Measurements from ENCODE around the gene PRSS8. TPM values are rescaled to one million over a fixed set of nuclear protein-coding genes. Genes with fewer than 3 reads are reported as not detected.
"Not testable (repeated sequence)": the region's sequence is repeated elsewhere in the genome, so short reads cannot be mapped to it uniquely, and the experiment has no call there.

PRSS8 gene
- polyA plus RNA-seq, 1 donor from 2014 or later: not detected

DNA sequence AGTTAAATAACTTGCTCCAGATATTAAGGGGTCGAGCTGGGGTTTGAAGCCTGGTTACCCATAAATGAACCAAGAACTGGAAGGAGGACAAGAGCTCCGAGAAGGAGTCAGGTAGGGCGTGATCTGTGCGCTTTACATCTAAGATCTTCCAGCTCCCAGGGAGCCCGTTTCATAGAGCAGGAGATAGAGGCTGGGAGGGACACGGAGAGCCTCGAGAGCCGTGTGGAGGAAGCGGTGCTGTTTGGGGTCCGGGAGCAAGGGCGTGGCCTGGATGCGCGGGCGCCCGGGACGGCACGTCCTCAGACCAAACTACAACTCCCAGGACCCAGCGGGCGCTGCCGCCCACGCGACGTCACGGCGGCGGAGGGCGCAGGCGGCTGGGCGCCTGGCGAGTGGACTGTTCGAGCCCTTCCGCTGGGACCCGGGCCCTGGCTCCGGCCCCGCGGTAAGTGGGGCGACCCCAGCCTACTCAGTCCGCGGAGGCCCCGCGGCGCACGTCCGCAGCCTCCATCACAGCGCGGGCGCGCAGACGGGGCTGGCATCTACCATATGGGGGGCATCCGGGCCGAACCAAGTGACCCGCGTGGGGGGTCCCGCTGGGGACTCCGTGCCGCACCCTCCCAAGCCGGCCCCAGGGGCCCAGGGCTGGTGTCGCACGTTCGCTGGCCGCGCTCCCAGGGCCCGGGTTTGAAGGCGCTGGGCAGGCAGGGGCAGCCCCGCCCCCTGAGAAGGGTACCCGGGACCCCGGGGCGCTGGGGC lies 27.3 kb downstream of the PRSS8 start, which contains the start of gene BCKDK:
Gene BCKDK, plus strand, starts transcription at position 352 of the 759 bp plus-strand sequence. CDS start 838 bp downstream, outside the sequence.
- Mint-ChIP-seq H3K9me3 (no peaks in the 10 kb centered on the region), H3K27me3 (no peaks in the 10 kb centered on the region), H3K4me3 (peak within 1 kb of the TSS; percentile 84 to 96 (median 94)), H3K4me1 (peaks cover 13 to 16% (median 15%) of the 10 kb centered on the region in 3 donors), H3K27ac (peak within 1 kb of the TSS; percentile 27 to 88 (median 45)), H3K36me3 (no peaks in the 10 kb centered on the region)

- Mint-ChIP-seq H3K4me1 (peaks cover 13 to 16% (median 15%) of the 10 kb centered on the region in 3 donors), H3K9me3 (no peaks in the 10 kb centered on the region), H3K4me3 (peak overlapping the region; percentile 84 to 96 (median 94)), H3K36me3 (no peaks in the 10 kb centered on the region), H3K27ac (peak overlapping the region; percentile 27 to 88 (median 45)), H3K27me3 (no peaks in the 10 kb centered on the region)
Observed at GRCh38 chr16:31107465-31107867, 28.1 kb downstream of the PRSS8 start.

DNA sequence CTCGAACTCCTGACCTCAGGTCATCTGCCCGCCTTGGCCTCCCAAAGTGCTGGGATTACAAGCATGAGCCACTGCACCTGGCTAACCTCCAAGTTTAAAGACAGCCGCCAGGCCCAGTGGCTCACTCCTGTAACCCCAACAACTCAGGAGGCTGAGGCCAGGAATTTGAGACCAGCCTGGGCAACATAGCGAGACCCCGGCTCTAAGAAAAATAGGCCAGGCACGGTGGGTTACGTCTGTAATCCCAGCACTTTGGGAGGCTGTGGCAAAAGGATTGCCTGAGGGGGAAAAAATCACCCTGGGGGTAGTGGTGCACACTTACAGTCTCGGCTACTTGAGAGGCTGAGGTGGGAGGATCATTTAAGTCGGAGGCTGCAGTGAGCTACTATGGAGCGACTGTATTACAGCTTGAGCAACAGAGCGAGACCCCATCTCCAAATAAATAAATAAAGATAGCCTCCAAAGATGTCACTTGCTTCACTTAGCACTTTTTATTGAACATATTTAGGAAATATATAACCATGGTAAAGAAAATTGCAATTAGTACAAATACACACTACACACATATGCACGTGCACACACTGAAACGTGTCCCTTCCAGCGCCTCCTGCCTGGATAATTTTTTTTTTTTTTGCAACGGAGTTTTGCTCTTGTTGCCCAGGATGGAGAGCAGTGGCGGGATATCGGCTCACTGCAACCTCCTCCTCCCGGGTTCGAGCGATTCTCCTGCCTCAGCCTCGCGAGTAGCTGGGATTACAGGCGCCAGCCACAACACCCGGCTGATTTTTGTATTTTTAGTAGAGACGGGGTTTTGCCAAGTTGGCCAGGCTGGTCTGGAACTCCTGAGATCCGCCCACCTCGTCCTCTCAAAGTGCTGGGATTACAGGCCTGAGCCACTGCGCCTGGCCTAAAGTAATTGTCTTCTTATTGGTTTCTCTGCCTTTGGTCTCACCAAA lies 28.7 kb downstream of the PRSS8 start:
- no peaks in the 10 kb centered on the region for H3K27me3 Mint-ChIP-seq
- peaks cover 13 to 16% (median 15%) of the 10 kb centered on the region in 3 donors for H3K4me1 Mint-ChIP-seq
- no peaks in the 10 kb centered on the region for H3K9me3 Mint-ChIP-seq
- peak overlapping the region in 1 of 3 donors; percentile 45 for H3K27ac Mint-ChIP-seq
- H3K36me3 Mint-ChIP-seq: no peaks in the 10 kb centered on the region
- H3K4me3 Mint-ChIP-seq: peak overlapping the region in 3 of 4 donors; percentile 84 to 96 (median 92)

DNA sequence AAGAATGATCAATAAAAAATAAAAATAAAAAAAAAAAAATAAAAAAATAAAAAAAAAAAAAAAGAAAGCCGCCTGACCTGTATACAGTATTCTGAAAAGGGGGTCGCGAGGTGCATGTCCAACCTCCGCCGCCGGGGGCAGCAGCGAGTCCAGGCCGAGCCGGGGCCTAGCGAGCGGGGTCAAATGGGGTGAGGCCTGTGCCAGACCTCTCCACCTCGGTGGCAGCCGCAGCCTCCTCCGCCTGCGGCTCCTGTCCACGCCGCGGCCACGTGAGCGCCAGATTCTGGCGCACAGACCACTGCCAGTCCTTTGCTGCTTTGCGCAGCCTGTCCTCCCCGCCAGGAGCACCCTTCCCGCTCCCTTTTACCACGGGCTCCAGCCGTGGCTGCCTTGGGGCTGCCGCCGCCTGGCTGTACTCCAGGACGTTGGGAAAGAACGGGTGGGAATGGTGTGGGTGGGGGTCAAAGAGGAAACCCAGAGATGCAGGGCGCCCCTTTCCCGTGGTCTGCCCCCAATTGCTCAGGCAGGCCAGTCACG lies 29.8 kb downstream of the PRSS8 start:
- peaks cover 13 to 16% (median 15%) of the 10 kb centered on the region in 3 donors for H3K4me1 Mint-ChIP-seq
- H3K27ac Mint-ChIP-seq: peak overlapping the region in 1 of 3 donors; percentile 78
- H3K36me3 Mint-ChIP-seq: no peaks in the 10 kb centered on the region
- no peaks in the 10 kb centered on the region for H3K27me3 Mint-ChIP-seq
- H3K4me3 Mint-ChIP-seq: peak overlapping the region; percentile 8 to 84 (median 46)
- H3K9me3 Mint-ChIP-seq: no peaks in the 10 kb centered on the region

GRCh38 chr16:31100876-31101641 lies 34.5 kb downstream of the PRSS8 start:
- H3K4me1 Mint-ChIP-seq, H3K4me3 Mint-ChIP-seq, H3K9me3 Mint-ChIP-seq, H3K36me3 Mint-ChIP-seq, H3K27me3 Mint-ChIP-seq: not testable (repeated sequence)
- H3K27ac Mint-ChIP-seq: peak overlapping the region in 1 of 3 donors; percentile 28

GRCh38 chr16:31099860-31100638 lies 35.5 kb downstream of the PRSS8 start:
- no peaks in the 10 kb centered on the region for H3K27me3 Mint-ChIP-seq
- no peak overlapping the region for H3K4me3 Mint-ChIP-seq
- peak overlapping the region in 1 of 3 donors; percentile 28 for H3K27ac Mint-ChIP-seq
- no peaks in the 10 kb centered on the region for H3K9me3 Mint-ChIP-seq
- no peaks in the 10 kb centered on the region for H3K36me3 Mint-ChIP-seq
- H3K4me1 Mint-ChIP-seq: peaks cover 5 to 11% (median 6%) of the 10 kb centered on the region in 3 donors

- no peaks in the 10 kb centered on the region for H3K9me3 Mint-ChIP-seq
- H3K27ac Mint-ChIP-seq: peak within 1 kb of the TSS; percentile 91 to 98 (median 96)
- H3K4me3 Mint-ChIP-seq: peak within 1 kb of the TSS; percentile 79 to 98 (median 97)
- H3K27me3 Mint-ChIP-seq: no peaks in the 10 kb centered on the region
- H3K36me3 Mint-ChIP-seq: peaks cover 2% of the 10 kb centered on the region
- H3K4me1 Mint-ChIP-seq: peaks cover 17 to 19% (median 19%) of the 10 kb centered on the region in 3 donors
Observed at GRCh38 chr16:31094424-31095120, 41.0 kb downstream of the PRSS8 start, which contains the start of gene VKORC1. TSS of gene VKORC1 (minus strand) at chr16:31094797. CDS start at chr16:31094729, 68 bp downstream.

- Mint-ChIP-seq H3K9me3 (no peaks in the 10 kb centered on the region), H3K36me3 (peaks cover 2% of the 10 kb centered on the region), H3K4me1 (peaks cover 17 to 19% (median 19%) of the 10 kb centered on the region in 3 donors), H3K27me3 (no peaks in the 10 kb centered on the region), H3K4me3 (peak overlapping the region; percentile 79 to 98 (median 97)), H3K27ac (peak overlapping the region; percentile 91 to 98 (median 96))
Observed at GRCh38 chr16:31094088-31094423, 41.5 kb downstream of the PRSS8 start.

- Mint-ChIP-seq H3K27me3 (no peaks in the 10 kb centered on the region), H3K4me3 (peak overlapping the region; percentile 60 to 90 (median 75)), H3K4me1 (peaks cover 17 to 19% (median 19%) of the 10 kb centered on the region in 3 donors), H3K9me3 (no peaks in the 10 kb centered on the region), H3K36me3 (peaks cover 2% of the 10 kb centered on the region), H3K27ac (peak overlapping the region in 2 of 3 donors; percentile 39 to 48)
Observed at GRCh38 chr16:31093132-31093703, 42.3 kb downstream of the PRSS8 start.

- Mint-ChIP-seq H3K36me3 (peaks cover 2% of the 10 kb centered on the region), H3K9me3 (no peaks in the 10 kb centered on the region), H3K27ac (peak overlapping the region in 1 of 3 donors; percentile 48), H3K27me3 (no peaks in the 10 kb centered on the region), H3K4me1 (peaks cover 17 to 19% (median 19%) of the 10 kb centered on the region in 3 donors), H3K4me3 (peak overlapping the region in 1 of 4 donors; percentile 79)
Observed at GRCh38 chr16:31092330-31092729, 43.2 kb downstream of the PRSS8 start.

DNA sequence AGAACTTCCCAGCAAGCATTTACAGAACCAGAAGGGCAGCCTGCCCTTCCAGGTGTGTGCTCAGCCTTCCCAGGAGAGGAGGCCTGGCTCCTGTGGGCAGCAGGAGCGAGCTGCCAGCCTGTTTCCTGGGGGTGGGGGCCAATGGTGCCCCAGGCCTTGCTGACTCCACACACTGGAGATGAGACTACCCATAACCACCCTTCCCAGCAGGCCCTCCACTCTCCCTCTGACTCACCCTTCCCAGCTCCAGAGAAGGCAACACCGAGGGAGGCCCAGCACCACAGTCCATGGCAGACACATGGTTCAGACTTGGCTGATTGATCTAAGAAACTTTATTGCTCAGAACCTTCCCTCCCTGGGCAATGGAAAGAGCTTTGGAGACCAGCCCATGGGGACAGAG lies 45.0 kb downstream of the PRSS8 start:
- Mint-ChIP-seq H3K4me3 (peak overlapping the region in 1 of 4 donors; percentile 35), H3K27ac (peak overlapping the region in 1 of 3 donors; percentile 16)

GRCh38 chr16:31089199-31089598 lies 46.3 kb downstream of the PRSS8 start:
- Mint-ChIP-seq H3K27ac (no peak overlapping the region), H3K27me3 (no peaks in the 10 kb centered on the region), H3K4me1 (peaks cover 5 to 8% (median 7%) of the 10 kb centered on the region in 3 donors), H3K36me3 (peaks cover 2% of the 10 kb centered on the region), H3K9me3 (no peaks in the 10 kb centered on the region), H3K4me3 (no peak overlapping the region)

More for the DNA sequence above, 45.0 kb downstream of the PRSS8 start:
- Mint-ChIP-seq H3K4me1 (peaks cover 12 to 14% (median 13%) of the 10 kb centered on the region in 3 donors), H3K27me3 (no peaks in the 10 kb centered on the region), H3K36me3 (peaks cover 2% of the 10 kb centered on the region), H3K9me3 (no peaks in the 10 kb centered on the region)

Data from IgD-negative memory B cell (primary cell).